SIG-M5 (cell line): ENCODE measurements around the gene B3GNT5.
"Not testable (repeated sequence)": the region's sequence is repeated elsewhere in the genome, so short reads cannot be mapped to it uniquely, and the experiment has no call there.

Experiments used
- DNase-seq: peaks from one replicate; lab custom pipeline; 2025; lab: John Stamatoyannopoulos, UW

Gene B3GNT5

GRCh38 chr3:183252973-183253527, at the start of gene B3GNT5:
TSS of gene B3GNT5 (plus strand) at chr3:183253253. CDS start at chr3:183269799, 16,546 bp downstream.
- DNase-seq = no peak

GRCh38 chr3:183203670-183204069, 49.4 kb upstream of the B3GNT5 start:
- DNase-seq = no peak

GRCh38 chr3:183208260-183208659, 44.8 kb upstream of the B3GNT5 start:
- no peak for DNase-seq

- no peak for DNase-seq
Measured at GRCh38 chr3:183208800-183209199, 44.3 kb upstream of the B3GNT5 start.

- no peak for DNase-seq
Measured at GRCh38 chr3:183210341-183210740, 42.7 kb upstream of the B3GNT5 start.

GRCh38 chr3:183210862-183211341, 42.2 kb upstream of the B3GNT5 start:
- DNase-seq = peak; percentile 57

- no peak for DNase-seq
Measured at GRCh38 chr3:183211352-183211751, 41.7 kb upstream of the B3GNT5 start.

- no peak for DNase-seq
Measured at GRCh38 chr3:183212096-183212495, 41.0 kb upstream of the B3GNT5 start.

GRCh38 chr3:183212565-183212964, 40.5 kb upstream of the B3GNT5 start:
- peak; percentile 69 for DNase-seq

- DNase-seq = no peak
Measured at GRCh38 chr3:183213415-183214276, 39.4 kb upstream of the B3GNT5 start.

GRCh38 chr3:183214277-183214612, 38.8 kb upstream of the B3GNT5 start:
- DNase-seq = no peak

GRCh38 chr3:183215591-183216202, 37.4 kb upstream of the B3GNT5 start:
- DNase-seq = no peak

GRCh38 chr3:183217548-183218332, 35.3 kb upstream of the B3GNT5 start:
- no peak for DNase-seq

GRCh38 chr3:183218826-183219225, 34.2 kb upstream of the B3GNT5 start:
- no peak for DNase-seq

GRCh38 chr3:183220828-183221227, 32.2 kb upstream of the B3GNT5 start:
- DNase-seq = no peak

- DNase-seq = no peak
Measured at GRCh38 chr3:183222631-183223235, 30.3 kb upstream of the B3GNT5 start.

- DNase-seq = no peak
Measured at GRCh38 chr3:183224180-183224970, 28.7 kb upstream of the B3GNT5 start.

GRCh38 chr3:183226333-183226890, 26.6 kb upstream of the B3GNT5 start:
- no peak for DNase-seq

GRCh38 chr3:183227586-183227985, 25.5 kb upstream of the B3GNT5 start:
- no peak for DNase-seq

- DNase-seq = no peak
Measured at GRCh38 chr3:183229178-183229577, 23.9 kb upstream of the B3GNT5 start.

GRCh38 chr3:183230251-183230650, 22.8 kb upstream of the B3GNT5 start:
- not testable (repeated sequence) for DNase-seq
